Measurements from ENCODE around the gene SLU7.

SLU7 gene

DNA sequence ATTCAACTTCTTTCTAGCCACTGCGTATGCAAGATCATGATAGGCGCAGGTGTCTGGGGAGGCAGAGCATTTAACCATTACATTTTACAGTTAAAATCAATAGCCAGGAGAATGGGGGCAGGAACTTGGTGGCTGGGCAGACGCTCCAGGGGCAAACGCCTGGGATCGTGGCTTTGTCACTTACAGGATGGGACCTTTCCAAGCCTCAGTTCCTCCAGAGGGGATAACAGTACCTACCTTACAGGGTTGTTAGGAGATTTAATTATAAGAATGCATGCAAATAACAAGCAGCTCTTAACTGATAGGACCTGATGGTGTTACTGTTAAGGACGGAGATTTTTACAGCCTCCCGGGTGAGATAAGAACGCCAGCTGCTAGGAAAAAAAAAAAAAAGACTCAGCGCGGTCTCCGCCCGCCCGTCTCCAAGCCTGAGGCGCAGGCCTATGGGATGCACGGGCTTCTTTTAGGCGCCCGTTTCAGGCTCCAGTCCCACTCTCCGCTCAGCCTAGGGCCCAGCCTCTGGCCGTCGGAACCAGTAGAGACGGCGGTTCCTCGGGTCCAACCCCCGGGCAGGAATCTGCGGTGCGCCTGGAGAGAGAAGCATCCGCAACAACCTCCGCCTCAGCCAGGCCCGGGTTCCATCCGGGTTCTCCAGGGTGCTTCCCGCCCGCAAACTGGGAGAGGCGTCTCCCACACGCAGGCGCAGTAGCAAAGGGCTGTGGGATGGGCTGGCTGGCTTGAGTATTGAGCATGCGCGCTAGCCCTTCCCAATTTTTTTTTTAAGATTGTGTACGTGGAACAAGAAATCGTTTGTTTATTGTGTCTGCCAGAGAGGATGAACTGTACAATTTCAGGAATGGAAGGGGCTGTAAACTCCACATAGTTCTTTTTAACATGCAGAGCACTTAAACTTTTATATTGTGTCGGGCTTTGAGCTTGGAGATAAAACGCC lies 19.2 kb downstream of the SLU7 start, which contains the start of gene FAM200C:
TSS of gene FAM200C (minus strand) at position 653 of the 952 bp plus-strand sequence. CDS start 4,564 bp downstream, outside the sequence.
- peak; percentile 94 for DNase-seq

DNA sequence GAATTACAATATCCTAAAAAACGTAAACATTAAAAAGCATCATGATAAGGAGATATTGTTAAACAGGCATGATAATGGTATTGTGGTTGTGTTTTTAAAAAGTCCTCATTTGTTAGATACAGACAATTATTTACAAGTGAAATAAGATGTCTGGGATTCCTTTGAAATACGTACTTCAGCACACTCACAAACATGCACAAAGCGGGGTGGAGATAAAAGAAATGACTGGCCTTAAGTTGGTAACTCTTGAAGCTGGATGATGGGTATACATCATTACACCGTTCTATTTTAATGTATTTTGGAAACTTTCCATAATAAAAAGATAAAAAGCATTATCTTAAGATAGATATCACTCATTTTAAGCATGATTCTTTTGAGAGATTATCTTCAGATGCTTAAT lies 20.1 kb downstream of the SLU7 start:
- DNase-seq = no peak

DNA sequence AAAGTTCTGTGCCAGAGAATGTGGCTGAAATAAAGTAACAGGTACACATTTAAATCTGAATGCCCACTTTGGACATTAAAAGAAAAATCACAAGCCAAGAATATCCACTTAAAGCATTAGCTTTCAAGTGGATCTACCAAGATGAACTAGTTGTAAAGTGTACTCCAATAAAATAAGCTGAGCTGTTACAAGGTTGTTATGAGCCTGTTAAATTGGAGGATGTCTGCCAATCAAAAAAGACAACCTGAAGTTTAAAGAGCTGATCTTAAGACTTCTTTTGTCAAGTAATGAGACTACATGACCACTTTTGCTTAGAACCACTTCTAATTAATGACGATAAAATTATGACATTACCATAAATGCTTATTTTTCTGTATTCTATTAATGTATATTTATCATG lies 21.4 kb downstream of the SLU7 start:
- DNase-seq = no peak

DNA sequence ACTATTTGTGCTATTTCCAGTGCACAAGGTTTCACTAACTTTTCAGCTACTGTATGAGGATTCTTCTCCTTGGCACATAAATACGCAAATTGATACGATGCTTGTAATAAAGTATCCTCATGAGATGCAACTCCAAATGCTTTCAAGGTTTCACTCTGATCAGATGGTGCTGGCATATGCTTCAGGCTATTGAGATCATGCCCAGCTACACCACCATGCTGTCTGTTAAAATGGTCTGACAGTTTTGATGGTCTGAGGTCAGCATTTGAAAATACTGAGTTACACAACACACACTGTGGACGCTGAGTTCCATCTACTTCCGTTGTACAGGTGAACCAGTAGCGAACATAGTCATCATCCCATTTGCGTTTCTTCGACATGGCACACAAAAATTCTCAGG lies 23.8 kb downstream of the SLU7 start:
- no peak for DNase-seq

DNA sequence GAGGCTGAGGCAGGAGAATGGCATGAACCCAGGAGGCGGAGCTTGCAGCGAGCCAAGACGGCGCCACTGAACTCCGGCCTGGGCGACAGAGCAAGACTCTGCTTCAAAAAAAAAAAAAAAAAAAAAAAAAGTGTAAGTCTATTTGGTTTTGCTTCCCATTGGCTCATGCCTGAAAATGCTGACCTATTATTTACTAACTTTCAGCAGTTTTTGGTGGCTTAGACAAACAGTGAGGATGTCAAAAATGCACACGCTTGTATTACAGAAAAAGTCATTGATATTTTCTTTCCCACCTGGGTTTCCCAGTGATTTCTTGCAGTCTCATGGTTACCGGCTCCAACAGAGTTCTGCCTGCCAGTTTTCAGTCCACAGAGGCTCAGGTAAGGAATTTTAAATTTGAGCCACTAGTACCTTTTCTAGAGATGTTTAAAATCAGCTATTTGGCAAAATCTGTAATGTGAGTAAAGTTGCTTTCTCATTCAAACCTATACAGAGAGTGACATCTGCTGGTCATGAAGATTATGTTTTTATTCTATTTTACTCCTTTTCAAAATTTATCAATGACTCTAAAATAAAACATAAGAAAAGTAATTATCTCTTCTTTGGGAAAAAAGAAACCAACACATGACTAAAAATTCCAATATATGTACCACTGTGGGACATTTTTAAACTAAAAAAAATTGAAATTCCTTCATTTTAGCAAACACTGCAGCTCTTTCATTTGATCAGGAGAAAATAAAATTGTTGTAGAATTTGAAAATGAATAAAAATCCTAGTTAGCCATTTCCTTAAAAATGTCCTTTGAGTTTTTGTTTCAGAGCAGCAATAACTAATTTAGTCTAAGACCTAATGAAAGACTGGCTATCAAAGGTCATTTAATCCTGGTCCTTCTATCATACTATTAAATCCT lies 27.8 kb downstream of the SLU7 start:
- DNase-seq = peak; percentile 28

DNA sequence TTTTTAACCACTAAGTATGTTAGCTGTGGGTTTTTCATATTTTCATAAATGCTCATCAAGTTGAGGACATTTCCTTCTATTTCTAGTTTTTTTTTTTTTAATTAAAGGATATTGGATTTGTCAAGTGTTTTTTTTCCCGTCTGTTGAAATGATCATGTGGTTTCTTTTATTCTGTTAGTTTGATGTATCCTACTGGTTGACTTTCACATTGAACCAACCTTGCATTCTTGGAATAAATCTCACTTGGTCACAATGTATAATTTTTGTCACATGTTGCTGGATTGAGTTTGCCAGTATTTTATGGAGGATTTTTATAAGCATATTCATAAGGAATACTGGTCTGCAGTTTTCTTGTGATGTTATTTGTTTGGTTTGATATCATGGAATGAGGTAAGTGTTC lies 31.4 kb downstream of the SLU7 start:
- DNase-seq = no peak

DNA sequence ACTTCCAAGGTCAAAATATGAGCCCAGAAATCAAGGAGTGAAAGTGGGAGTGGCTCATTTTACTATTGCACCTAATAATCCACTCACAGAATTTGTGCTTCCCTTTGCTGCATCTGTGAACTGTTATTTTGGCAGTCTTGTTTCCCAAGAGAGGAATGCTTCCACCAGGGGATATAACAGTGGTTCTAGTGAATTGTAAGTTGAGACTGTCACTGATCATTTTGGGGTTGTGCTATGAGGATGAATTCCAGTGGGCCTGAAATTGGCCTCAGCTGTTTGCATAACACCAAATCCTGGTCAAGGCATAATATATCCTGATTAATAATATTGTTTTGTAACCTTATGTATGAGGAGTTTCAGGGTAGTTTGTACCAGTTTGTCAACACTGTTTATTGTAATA lies 33.4 kb downstream of the SLU7 start:
- DNase-seq = no peak

DNA sequence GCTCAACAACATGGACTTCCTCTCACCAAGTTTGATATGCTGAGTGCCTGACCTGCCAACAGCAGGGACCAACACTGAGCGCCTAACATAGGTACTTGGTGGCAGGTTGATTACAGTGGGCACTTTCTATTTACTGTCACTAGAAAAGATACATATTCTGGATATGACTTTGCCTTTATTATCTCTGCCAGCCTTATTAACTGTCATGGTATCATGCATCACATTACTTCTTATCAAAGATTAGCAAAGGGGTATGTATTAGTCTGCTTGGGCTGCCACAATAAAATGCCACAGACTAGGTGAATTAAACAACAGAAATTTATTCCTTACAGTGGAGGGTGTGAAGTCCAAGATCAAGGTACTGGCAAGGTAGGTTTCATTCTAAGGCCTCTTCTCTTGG lies 34.2 kb downstream of the SLU7 start:
- DNase-seq = no peak

DNA sequence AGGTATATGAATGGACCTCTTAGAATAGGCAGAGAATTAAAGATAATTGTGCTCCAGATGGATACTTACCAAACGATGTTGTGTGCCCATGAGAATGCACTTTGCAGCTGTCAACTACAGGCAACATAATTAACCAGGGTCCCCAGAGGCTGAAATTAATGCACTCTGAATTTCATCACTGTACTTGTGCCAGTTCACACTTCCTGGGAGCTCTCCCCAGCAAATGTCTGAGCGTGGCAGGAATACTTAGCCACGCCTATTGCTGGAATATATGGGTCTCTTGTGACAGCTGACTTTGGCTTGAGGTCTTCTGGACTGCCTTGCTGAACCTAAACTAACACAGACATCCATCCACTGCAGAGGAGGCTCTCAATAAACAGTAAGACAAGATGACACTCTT lies 36.5 kb downstream of the SLU7 start:
- no peak for DNase-seq

DNA sequence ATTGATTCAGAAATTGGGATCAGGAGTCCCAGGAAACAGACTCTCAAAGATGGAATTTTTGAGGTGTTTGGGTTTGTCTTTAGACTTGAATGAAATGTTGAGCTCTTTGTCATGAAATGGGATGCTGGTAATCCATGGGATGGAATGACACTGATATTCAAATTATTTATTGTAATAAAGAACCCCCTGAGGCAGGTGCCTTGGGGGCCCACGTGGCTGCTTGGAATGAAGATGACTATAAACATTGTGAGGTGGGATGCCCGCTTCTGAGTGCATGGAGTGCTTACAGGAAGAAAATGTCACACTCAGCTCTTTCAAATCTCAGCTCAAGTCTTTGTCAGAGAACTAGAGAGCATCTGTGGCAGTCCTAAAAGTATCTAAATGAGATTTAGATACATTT lies 38.8 kb downstream of the SLU7 start:
- no peak for DNase-seq

DNA sequence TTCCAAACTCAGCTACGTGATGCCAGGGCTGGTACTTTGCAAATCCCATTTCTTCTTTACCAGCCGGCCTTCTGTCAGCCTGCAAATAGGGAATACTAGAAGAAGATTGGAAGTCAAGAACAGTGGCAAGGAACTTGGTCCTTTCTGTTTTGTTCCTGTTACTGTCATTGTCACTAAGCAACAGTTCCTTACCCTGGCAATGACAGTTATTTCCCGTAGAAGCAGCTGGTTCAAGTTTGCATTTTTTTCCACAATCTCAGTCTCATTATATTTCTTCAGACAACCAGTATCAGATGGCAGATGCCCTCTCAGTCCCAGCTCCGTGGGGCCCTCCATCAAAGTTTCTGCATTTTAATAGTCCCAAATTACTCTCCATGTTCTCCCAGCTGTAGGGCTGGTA lies 39.4 kb downstream of the SLU7 start:
- no peak for DNase-seq

DNA sequence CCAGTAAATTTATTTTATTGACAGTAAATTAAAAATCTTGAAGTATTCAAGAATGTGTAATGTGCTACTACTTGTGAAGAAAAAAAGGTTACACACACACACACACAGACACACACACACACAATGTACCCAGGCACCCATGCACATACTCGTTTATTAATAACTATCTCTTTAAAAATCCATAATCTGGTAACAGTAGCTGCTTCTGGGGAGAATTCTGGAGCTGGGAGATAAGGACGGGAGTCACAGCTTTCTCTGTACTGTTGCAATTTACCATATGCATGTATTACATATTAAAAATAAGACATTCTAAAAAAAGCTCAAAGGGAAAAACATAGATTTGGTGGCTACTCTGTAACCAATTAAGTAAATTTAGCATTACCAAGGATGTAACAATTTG lies 40.6 kb downstream of the SLU7 start:
- no peak for DNase-seq

DNA sequence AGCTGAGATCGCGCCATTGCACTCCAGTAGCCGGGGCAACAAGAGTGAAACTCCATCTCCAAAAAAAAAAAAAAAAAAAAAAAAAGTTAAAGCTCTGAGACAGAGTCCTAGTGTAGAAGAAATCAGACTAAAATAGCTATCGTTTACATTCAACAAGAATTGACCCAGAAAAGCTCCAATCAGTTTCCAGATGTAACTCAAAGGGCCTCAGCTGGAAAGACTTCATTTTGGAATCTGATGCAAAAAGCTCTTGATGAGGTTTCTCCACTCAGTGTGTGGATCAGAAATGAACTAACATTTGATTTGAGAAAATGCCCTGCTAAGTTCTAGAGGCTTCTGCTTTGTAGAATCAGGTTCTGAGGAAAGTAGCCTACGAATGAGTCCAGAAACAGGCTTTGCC lies 41.2 kb downstream of the SLU7 start:
- DNase-seq = no peak

DNA sequence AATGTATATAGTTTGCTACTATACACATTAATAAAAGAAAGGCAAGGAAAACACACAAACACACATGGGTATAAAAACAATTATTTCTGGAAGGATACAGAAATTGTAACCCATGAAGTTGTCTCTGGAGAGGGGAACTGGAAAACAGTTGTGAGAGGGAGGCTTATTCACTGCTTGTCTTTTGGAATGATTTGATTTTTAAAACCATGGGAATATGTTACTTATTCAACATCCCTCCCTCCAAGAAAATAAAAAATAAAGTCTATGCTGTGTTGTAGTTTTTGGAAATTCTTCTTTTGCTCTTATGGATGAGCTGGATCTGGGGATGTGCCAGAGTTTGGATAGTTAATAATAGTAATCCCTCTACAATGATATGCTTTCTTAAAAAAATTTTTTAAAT lies 42.5 kb downstream of the SLU7 start:
- DNase-seq = no peak

DNA sequence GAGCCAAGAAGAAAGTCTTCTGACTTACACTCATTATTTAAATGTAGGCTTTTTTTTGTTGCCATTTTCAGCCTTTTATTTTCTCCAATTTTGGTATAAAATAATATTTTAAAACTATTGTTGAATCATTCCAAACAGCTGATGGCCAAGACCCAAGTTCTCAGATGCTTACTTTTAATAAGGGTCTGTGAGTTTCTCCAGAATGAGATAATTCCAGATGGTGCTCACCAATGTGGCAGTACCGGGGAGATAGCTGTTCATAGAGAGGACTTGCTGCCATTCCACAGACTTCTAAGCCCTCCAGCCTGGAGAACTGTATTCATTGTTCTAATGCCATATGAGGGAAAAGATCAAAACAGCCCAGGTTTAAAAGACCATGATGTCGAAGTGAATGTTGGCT lies 43.2 kb downstream of the SLU7 start:
- no peak for DNase-seq

DNA sequence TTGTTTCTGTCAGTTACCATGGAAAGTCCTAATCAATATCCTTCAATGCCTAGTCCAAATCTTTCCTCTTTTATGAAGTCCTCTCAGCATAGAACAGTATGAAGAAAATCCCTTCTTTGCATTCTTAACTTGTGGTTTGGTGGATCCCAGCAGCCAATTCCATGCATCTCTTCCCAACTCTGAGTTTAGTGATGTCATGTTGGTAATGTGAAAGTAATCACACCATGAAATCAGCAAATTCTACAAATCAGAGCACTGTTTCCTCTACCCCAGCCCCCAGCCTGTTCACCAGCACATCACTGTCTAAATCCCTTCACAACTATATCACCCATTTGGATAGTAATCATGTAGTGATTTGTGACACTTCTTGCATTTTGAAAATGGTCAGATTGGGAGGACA lies 43.7 kb downstream of the SLU7 start:
- DNase-seq = no peak

DNA sequence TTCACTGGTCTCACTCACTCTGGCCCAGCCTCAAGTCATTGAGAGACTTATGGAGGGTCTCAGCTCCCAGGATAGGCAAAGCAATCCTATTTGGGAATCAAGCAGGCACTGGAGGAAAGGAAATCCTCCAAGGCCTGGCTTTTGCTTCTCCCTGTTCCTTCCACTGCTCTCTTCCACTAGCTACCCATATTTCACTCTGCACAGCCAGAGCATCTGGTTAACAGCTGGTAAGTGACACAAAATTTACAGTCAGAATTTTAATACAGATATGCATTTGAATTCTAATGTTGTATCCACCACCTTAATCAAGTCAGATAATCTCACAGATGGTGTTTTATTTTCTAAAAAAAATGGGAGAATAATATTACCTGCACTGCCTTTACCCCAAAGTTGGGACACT lies 47.6 kb downstream of the SLU7 start:
- DNase-seq = no peak

DNA sequence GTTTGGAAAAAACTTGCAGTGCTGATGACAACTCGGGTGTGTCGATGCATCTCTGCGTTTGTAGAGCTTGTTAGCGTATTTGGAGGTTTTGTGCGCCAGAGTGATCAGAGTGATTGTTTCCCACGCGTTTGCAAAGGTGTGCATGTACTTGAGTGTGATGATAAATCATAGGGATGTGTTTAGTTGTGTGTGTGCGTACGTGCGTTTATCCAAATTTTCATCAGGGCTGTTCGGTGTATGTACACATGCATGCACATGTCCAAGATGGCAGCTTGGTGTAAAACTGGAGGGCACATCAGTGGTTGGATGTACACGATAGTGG lies 48.2 kb downstream of the SLU7 start:
- no peak for DNase-seq

DNA sequence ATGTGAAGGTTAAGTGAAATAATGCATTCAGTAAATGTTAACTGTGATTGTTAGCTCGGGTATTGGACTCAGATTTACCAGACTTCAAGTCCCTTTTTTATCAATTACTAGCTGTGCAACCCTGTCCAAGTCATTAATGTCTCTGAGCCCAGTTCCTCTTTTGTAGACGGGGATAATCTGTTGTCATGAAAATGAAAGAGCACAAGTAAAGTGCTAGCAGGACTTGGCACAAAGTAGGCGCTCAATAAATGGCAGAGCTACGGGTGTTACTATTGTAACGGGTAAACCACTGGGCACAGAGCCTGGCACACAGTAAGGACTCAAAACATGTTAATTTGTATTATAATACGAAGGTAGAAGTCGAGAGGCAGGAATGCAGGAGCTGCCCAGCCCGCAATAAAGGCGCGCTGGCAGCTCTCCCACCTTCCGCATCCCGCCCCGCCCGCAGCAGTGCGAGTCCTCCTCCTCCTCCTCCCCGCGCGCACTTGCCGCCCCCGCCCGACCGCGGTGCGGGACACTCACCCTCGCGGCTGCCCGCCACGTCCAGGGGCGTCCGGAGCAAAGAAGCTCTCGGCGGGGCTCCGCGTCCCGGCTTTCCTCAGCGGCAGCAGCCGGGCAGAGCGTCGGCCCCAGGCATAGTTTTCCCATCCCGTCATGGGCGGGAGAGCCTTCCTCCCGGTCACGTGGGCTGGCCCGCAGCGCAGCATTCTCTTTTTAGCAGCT lies 48.7 kb downstream of the SLU7 start, which contains the start of gene C1QTNF2:
TSS of gene C1QTNF2 (minus strand) at position 637 of the 723 bp plus-strand sequence. CDS start 15,615 bp downstream, outside the sequence.
- peak; percentile 68 for DNase-seq

DNA sequence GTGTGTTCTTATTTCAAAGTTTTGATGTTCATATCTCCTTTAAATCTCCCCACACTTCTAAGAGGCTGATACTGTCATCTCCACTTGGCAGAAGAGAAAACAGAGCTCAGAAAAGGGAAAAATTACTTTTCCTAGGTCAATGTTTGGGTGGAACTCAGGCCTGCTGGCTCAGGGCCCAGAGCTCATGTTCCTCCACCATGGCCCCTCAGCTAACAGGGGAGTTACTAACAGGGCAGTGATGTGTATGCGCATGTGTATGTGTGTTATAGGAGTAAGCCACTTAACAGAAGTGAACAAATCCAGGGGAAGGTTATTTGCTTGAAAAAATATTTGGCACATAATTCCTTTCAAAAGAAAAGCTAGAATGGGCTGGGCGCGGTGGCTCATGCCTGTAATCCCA lies 51.0 kb downstream of the SLU7 start:
- DNase-seq = no peak

DNA sequence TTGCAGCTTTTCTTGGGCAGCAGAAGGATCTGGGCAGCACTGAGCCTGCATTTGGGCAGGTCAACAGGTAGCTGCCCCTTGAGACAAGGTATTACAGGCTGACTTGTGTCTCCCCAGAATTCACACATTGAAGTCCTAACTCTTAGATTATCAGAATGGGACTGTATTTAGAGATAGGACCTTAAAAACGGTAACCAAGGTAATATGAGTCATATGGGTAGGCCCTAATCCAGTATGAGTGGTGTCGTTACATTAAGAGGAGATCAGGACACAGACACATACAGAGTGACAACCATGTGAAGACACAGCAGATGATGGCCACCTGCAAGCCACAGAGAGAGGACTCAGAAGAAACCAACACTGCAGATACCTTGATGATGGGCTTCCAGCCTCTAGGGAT lies 51.6 kb downstream of the SLU7 start:
- DNase-seq = no peak

DNA sequence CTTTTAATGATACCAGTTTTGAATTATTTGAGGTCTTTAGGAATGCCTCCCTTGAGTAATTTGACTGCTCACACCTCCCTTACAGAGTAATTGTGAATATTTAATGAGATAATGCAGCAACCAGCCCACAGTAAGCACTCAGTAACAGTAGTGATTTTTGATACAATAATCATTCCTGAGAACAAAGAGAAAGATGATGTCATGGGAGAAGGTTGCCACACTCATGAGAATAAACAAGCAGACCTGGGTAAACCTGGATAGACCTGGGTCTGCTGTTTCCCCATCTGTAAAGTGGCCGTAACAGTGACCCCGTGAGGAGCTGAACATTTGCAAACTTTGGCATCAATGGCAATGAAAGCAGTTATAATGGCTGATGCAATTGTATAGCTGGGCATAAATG lies 52.7 kb downstream of the SLU7 start:
- DNase-seq = no peak

Data from HCEC 1CT (cell line).